HG03025 (cell line): ENCODE results near the gene C12orf57.

Source experiments
- ATAC-seq: cut with Tn5 transposase; IDR thresholded peaks from one replicate; pipeline ENCODE4 v1.9.1; 2021; ENCODE audit warnings: mild to moderate bottlenecking, moderate library complexity; ENCODE audit not compliant: unreplicated experiment, low FRiP score

C12orf57 gene

GRCh38 chr12:6917491-6918231 is 26.2 kb upstream of the C12orf57 start:
- ATAC-seq, result no peak

DNA sequence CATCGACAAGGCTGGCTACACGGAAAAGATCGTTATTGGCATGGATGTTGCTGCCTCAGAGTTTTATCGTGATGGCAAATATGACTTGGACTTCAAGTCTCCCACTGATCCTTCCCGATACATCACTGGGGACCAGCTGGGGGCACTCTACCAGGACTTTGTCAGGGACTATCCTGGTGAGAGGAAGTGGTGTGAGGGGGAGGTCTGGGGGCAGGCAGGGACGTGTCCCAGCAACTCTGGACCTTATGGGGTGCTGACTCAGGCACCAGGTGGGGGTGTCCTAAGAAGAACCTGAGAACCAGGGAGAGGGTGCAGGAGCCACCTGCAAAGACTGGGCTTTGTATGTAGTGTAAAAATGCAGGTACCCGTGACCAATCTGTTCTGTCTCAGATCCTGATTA is 24.2 kb upstream of the C12orf57 start:
- ATAC-seq, result no peak

DNA sequence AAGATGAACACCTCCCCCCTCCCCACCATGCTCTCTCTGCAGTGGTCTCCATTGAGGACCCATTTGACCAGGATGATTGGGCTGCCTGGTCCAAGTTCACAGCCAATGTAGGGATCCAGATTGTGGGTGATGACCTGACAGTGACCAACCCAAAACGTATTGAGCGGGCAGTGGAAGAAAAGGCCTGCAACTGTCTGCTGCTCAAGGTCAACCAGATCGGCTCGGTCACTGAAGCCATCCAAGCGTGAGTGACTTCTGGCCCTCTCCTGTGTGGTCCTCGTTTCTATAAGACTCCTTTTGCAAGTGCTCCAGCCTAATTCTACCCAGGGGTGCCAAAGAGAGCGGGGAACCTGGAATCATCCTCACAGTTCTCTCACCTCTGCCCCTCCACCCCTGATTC is 22.3 kb upstream of the C12orf57 start:
- no peak for ATAC-seq

DNA sequence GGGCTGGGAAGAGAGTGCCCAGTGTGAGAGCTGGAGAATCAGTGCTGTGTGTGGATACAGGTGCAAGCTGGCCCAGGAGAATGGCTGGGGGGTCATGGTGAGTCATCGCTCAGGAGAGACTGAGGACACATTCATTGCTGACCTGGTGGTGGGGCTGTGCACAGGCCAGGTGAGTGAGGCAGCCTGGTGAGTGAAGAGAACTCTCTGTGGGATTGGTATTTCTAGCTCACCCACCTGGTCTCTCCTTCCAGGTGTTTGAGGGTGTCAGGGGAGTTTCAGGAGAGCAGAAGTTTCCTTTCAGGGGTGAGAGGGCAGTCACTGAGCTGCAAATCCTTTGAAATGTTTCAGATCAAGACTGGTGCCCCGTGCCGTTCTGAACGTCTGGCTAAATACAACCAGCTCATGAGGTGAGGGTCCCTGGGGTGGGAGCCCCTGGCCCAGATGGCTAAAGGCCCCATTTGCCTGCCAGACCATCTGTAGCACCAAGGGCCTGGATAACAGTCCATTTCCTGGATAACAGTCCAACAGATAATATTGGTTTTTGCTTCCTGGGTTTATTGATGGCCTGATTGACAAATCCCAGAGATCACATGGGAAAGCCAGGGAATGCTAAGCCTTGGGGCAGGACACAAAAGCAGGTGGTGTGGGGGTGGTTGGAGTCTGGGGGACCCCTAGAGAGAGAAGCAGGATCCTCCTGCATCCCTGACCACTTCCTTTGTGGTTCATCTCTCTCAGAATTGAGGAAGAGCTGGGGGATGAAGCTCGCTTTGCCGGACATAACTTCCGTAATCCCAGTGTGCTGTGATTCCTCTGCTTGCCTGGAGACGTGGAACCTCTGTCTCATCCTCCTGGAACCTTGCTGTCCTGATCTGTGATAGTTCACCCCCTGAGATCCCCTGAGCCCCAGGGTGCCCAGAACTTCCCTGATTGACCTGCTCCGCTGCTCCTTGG is 21.6 kb upstream of the C12orf57 start:
- ATAC-seq, result no peak

GRCh38 chr12:6923003-6923732 is 20.7 kb upstream of the C12orf57 start:
- no peak for ATAC-seq

DNA sequence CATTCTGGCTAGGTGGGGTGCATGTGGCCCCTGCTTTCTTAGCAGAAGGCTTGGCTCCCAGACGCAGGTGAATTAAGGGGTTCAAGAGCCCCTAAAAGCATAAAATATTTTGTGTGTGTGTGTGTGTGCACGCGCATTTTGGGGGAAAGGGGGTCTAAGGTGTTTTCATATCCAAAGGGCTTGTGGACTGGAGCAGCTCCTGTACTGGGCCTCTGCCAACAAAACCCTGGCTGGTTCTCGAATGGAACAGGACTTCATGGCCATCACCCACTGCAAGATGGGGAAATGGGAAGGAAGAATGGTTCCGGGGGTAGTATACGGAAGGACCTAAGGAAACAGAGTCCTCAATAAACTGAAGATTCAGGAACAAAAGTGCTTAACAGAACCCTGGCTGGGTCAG is 20.0 kb upstream of the C12orf57 start:
- ATAC-seq, result no peak

DNA sequence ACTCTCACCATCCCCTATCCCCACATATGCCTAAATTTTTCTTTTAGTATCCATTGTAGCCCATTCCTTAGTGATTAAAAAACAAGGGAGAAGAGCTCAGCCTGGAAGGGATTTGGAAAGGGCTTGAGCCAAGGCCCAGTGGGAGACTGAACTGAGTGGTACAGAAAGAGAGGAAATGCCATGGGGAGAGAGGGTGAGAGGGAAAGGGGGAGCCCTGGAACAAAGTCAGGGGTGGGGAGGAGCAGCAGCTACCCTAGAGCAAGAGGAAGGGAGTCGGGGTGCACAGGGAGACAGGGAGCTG is 18.6 kb upstream of the C12orf57 start:
- no peak for ATAC-seq

- no peak for ATAC-seq
Observed at GRCh38 chr12:6925540-6926279, 18.1 kb upstream of the C12orf57 start.

- ATAC-seq, result no peak
Observed at GRCh38 chr12:6927379-6928021, 16.3 kb upstream of the C12orf57 start, which contains the start of gene ATN1. TSS of gene ATN1 (plus strand) at chr12:6927959. CDS start at chr12:6934002, 6,043 bp downstream.

DNA sequence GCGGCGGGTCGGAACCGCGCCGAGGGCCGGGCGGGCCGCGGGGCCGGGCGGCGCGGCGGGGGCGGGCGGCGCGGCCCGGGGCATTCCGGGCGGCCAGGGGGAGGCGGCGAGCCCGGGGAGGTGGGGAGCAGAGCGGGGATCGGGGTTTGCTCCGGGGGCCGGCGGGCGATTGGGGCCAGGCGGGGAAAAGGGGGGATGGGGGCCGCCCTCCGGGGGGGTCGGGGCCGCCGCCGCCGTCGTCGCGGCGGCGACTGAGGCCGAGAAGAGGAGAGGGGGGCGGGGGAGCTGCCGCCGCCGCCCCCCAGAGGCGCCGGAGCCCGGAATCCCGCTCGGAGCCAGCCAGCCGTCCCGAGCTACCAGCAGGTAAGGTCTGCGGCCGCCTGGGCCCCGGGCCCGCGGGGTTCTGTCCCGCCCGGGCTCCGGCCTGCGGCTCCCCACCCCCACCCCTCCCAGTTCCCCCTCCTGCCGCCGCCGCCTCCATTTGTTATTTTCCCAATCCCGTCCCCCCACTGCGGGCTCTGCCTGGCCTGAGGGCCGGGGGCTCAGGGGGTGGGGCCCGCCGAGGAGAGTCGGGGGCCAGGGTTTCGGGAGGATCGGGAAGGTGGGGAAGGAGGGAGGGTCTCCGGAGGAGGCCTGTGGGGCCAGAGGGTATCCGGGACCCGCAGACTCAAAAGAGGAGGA is 15.7 kb upstream of the C12orf57 start:
- ATAC-seq, result no peak

GRCh38 chr12:6928703-6929407 is 15.0 kb upstream of the C12orf57 start:
- ATAC-seq, result no peak

- ATAC-seq, result no peak
Observed at GRCh38 chr12:6929466-6930452, 14.1 kb upstream of the C12orf57 start.

DNA sequence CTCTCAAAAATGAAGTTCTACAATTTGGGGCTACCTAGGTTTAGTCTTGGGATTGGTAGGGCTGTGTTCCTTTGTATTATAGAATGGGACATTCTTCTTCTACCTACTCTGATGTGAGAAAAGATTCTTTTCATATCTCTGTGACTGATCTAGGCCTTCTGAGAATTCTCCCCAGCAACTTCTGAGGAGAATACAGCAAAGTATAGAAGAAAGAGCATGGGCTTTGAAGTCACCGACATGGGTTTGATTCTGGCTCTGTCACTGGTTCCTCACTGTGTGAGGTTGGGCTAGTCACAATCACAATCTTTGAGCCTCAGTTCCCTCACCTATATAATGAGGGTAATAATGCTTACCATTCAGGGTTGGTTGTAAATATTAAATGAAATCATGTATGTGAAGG is 11.1 kb upstream of the C12orf57 start:
- no peak for ATAC-seq

- ATAC-seq, result no peak
Observed at GRCh38 chr12:6934110-6934509, 9.7 kb upstream of the C12orf57 start.

DNA sequence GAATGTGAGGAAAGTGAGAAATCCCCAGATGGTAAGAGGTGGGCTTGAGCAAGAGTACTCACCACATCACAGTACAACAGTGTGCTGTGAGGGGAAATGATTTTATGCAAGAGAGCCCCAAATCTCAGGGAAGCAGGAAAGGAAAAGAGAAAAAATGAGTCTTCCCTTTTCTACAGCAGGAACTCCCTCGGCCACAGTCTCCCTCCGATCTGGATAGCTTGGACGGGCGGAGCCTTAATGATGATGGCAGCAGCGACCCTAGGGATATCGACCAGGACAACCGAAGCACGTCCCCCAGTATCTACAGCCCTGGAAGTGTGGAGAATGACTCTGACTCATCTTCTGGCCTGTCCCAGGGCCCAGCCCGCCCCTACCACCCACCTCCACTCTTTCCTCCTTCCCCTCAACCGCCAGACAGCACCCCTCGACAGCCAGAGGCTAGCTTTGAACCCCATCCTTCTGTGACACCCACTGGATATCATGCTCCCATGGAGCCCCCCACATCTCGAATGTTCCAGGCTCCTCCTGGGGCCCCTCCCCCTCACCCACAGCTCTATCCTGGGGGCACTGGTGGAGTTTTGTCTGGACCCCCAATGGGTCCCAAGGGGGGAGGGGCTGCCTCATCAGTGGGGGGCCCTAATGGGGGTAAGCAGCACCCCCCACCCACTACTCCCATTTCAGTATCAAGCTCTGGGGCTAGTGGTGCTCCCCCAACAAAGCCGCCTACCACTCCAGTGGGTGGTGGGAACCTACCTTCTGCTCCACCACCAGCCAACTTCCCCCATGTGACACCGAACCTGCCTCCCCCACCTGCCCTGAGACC is 8.2 kb upstream of the C12orf57 start:
- ATAC-seq, result no peak

GRCh38 chr12:6936194-6936635 is 7.6 kb upstream of the C12orf57 start:
- ATAC-seq, result no peak
